Measurements from ENCODE around the gene TRPV5.

Gene TRPV5

DNA sequence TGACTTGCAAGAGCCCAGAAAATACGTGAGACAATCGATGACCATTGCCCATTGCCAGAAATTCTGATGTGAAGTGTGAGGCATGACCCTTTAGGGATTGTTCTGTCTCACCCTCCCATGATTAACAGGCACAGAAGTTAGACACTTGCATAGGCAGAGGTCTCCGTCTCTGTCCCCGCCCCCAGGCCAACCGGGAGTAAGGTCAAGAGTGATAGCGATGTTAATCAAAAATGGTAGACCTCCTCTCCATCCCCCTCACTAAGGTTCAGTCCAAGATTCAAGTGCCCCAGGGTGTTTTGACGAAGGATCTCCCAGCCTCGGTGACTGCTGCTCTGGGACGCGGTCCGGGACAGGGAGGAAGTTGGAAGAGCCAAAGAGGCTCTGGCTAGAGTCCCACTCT, 25.3 kb downstream of the TRPV5 start:
- no peak for DNase-seq (ENCODE audit: low spot score)
- in situ Hi-C loops (cut with MboI; ENCODE audit: low pct_unique_long_range_greater_than_20kb, low sequenced_read_pairs, unreplicated experiment), result no loop called here
- TF ChIP-seq, protein P1, sequence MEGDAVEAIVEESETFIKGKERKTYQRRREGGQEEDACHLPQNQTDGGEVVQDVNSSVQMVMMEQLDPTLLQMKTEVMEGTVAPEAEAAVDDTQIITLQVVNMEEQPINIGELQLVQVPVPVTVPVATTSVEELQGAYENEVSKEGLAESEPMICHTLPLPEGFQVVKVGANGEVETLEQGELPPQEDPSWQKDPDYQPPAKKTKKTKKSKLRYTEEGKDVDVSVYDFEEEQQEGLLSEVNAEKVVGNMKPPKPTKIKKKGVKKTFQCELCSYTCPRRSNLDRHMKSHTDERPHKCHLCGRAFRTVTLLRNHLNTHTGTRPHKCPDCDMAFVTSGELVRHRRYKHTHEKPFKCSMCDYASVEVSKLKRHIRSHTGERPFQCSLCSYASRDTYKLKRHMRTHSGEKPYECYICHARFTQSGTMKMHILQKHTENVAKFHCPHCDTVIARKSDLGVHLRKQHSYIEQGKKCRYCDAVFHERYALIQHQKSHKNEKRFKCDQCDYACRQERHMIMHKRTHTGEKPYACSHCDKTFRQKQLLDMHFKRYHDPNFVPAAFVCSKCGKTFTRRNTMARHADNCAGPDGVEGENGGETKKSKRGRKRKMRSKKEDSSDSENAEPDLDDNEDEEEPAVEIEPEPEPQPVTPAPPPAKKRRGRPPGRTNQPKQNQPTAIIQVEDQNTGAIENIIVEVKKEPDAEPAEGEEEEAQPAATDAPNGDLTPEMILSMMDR (IDR thresholded peaks at IDR 0.05; ENCODE audit: extremely low read depth, insufficient read depth, missing control alignments), result no peak

GRCh38 chr7:142906643-142907042, 26.9 kb downstream of the TRPV5 start:
- in situ Hi-C loops (cut with MboI; ENCODE audit: low pct_unique_long_range_greater_than_20kb, low sequenced_read_pairs, unreplicated experiment), result no loop called here
- TF ChIP-seq, protein P1 (IDR thresholded peaks at IDR 0.05; ENCODE audit: extremely low read depth, insufficient read depth, missing control alignments), result no peak

GRCh38 chr7:142905759-142906158, 27.8 kb downstream of the TRPV5 start:
- DNase-seq (ENCODE audit: low spot score), result no peak
- TF ChIP-seq, protein P1 (IDR thresholded peaks at IDR 0.05; ENCODE audit: extremely low read depth, insufficient read depth, missing control alignments), result no peak
- in situ Hi-C loops (cut with MboI; ENCODE audit: low pct_unique_long_range_greater_than_20kb, low sequenced_read_pairs, unreplicated experiment), result no loop called here

More at GRCh38 chr7:142906643-142907042, 26.9 kb downstream of the TRPV5 start:
- no peak for DNase-seq (ENCODE audit: low spot score)

DNA sequence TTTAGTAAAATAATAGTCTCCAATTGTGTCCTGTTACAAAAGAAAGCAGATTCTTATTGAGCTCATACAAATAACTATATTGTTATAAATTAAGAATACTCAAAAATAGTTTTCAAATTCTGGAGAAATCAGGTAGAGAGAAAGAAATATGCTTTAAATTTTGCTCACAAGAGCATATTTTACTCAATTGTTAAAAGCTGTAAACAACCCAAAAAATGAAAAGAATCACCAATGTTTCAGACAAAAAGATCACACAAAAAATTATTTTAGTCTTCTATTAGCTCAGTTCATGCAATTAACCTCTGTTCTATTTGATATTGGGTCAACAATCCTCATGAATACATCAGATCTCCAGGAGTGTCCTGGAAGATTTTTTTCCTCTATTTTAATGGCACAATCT, 29.4 kb downstream of the TRPV5 start:
- TF ChIP-seq, protein P1 (IDR thresholded peaks at IDR 0.05; ENCODE audit: extremely low read depth, insufficient read depth, missing control alignments), result no peak
- in situ Hi-C loops (cut with MboI; ENCODE audit: low pct_unique_long_range_greater_than_20kb, low sequenced_read_pairs, unreplicated experiment), result no loop called here
- no peak for DNase-seq (ENCODE audit: low spot score)

- TF ChIP-seq, protein P1 (IDR thresholded peaks at IDR 0.05; ENCODE audit: extremely low read depth, insufficient read depth, missing control alignments), result no peak
Observed at GRCh38 chr7:142901426-142902259, 31.9 kb downstream of the TRPV5 start.

DNA sequence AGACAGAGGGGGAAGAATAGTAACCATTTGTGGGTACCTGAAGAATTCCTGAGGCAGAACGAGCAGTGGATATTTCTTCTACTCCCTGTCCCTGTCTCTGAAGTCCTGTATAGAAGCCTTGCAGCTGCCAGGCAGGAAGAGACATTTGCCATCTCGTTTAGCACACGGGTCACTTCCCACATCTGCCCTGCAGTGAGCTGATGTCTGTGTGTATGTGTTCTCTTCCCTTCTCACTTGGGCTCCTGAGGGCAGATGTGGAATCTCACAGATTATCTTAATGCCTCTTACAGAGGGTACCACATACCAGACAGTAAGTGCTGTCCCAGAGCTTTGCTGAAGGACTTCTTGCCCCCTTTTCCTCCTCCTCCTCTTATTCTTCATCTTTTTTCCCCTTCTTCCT, 33.9 kb downstream of the TRPV5 start:
- DNase-seq (ENCODE audit: low spot score), result no peak
- in situ Hi-C loops (cut with MboI; ENCODE audit: low pct_unique_long_range_greater_than_20kb, low sequenced_read_pairs, unreplicated experiment), result no loop called here
- TF ChIP-seq, protein P1 (IDR thresholded peaks at IDR 0.05; ENCODE audit: extremely low read depth, insufficient read depth, missing control alignments), result no peak

More at GRCh38 chr7:142901426-142902259, 31.9 kb downstream of the TRPV5 start:
- in situ Hi-C loops (cut with MboI; ENCODE audit: low pct_unique_long_range_greater_than_20kb, low sequenced_read_pairs, unreplicated experiment), result no loop called here
- no peak for DNase-seq (ENCODE audit: low spot score)
